GM12878 (cell line): Measurements from ENCODE around the gene SWI5. TPM values are rescaled to one million over a fixed set of nuclear protein-coding genes. Genes with fewer than 3 reads are reported as not detected.

Source experiments
- BMI1 ChIP-seq: fragments of 450-650 bp; IDR thresholded peaks from 2 replicates; pipeline ENCODE4 v1.6.1; 2016; ENCODE audit warnings: mild to moderate bottlenecking, moderate library complexity, borderline replicate concordance
- GATAD2B ChIP-seq: fragments of 450-650 bp; conservative IDR thresholded peaks from 2 replicates; pipeline ENCODE4 v1.6.1; 2017; ENCODE audit warnings: low read depth, mild to moderate bottlenecking, moderate library complexity
- MYB ChIP-seq: fragments of 150-350 bp; IDR thresholded peaks from 2 replicates; pipeline ENCODE4 v1.6.1; 2014; ENCODE audit warnings: mild to moderate bottlenecking, low read depth, low read length, borderline replicate concordance
- MYC ChIP-seq: IDR thresholded peaks from 2 replicates; pipeline ENCODE4 v1.6.1; 2011; ENCODE audit warnings: mild to moderate bottlenecking, low read length, moderate library complexity, inconsistent platforms; ENCODE audit not compliant: insufficient read depth, insufficient replicate concordance, insufficient read length, severe bottlenecking
- NR2C1 ChIP-seq: fragments of 450-650 bp; IDR thresholded peaks from 2 replicates; pipeline ENCODE4 v1.6.1; 2017; ENCODE audit warnings: antibody characterized with exemption, mild to moderate bottlenecking, moderate library complexity
- POLR2AphosphoS2 ChIP-seq: IDR thresholded peaks from 2 replicates; pipeline ENCODE4 v1.6.1; 2011; ENCODE audit warnings: low read depth, mild to moderate bottlenecking, low read length, improper control_type of control experiment, moderate library complexity
- SMARCA5 ChIP-seq: fragments of 450-650 bp; IDR thresholded peaks from 2 replicates; pipeline ENCODE4 v1.6.1; 2017; ENCODE audit warnings: mild to moderate bottlenecking
- SP1 ChIP-seq: IDR thresholded peaks from one replicate; pipeline ENCODE4 v1.6.1; 2011; ENCODE audit warnings: low read depth, low read length
- TBL1XR1 ChIP-seq: IDR thresholded peaks from 2 replicates; pipeline ENCODE4 v1.6.1; 2012; ENCODE audit warnings: low read depth, low read length, improper control_type of control experiment
- TCF3 ChIP-seq: IDR thresholded peaks from 2 replicates; pipeline ENCODE4 v1.6.1; 2012; ENCODE audit warnings: low read depth, mild to moderate bottlenecking, low read length, borderline replicate concordance; ENCODE audit not compliant: insufficient read depth
- polyA plus RNA-seq, 11 experiments: library from polyadenylated mRNA; depleted of rRNA in 4 of 11; unstranded in 6 of 11; stranded (reverse) in 5 of 11; fragments of >200 nt; fragmentation: Nextera tagmentation in 4 of 11; fragmentation: Illumina TruSeq in 1 of 11; extraction: Ambion mirVana in 4 of 11; extraction: Trizol in 1 of 11; gene quantifications; 1 replicate in 1 of 11; 2 replicates in 10 of 11; pipeline versions ENCODE4 v1.2.1 to v1.2.3, GENCODE V29; 2011 to 2016; ENCODE audit warnings: inconsistent platforms in 2 of 11, missing spikeins in 2 of 11, low read depth in 1 of 11
- total RNA-seq, 4 experiments: library from RNA; depleted of rRNA in 3 of 4; stranded (reverse); fragments of >200 nt in 3 of 4; fragmentation: Illumina TruSeq in 1 of 4; extraction: Trizol in 1 of 4; gene quantifications; 2 replicates each; pipeline versions ENCODE4 v1.2.1 to v1.2.3, GENCODE V29; 2013 to 2021
- TF ChIP-seq, protein P1 (sequence below): fragments of 450-650 bp; IDR thresholded peaks from 2 replicates; pipeline ENCODE4 v1.6.1; 2016; ENCODE audit warnings: mild to moderate bottlenecking, moderate library complexity, borderline replicate concordance
- TF ChIP-seq, protein P2 (sequence below): fragments of 450-650 bp; formaldehyde crosslinking; IDR thresholded peaks from 2 replicates; pipeline ENCODE4 v1.4.0; 2020; ENCODE audit warnings: mild to moderate bottlenecking, moderate library complexity
- TF ChIP-seq, protein P3 (sequence below): fragments of 450-650 bp; IDR thresholded peaks from 2 replicates; pipeline ENCODE4 v1.6.1; 2017; ENCODE audit warnings: mild to moderate bottlenecking, moderate library complexity
- TF ChIP-seq, protein P4 (sequence below): IDR thresholded peaks from 2 replicates; pipeline ENCODE4 v1.6.1; 2011; ENCODE audit warnings: mild to moderate bottlenecking, low read depth, low read length, moderate library complexity; ENCODE audit not compliant: insufficient replicate concordance
- TF ChIP-seq, protein P5 (sequence below): IDR thresholded peaks from 2 replicates; pipeline ENCODE4 v1.6.1; 2011; ENCODE audit warnings: borderline replicate concordance, low read depth, mild to moderate bottlenecking, moderate library complexity, low read length; ENCODE audit not compliant: insufficient read depth, poor library complexity, severe bottlenecking

The SWI5 gene
- total and polyA plus RNA-seq, 10 of the 15 experiments (the other 5 are each of a cell fraction or from before 2014, with no cell fraction given) = 13.3 to 36.2 (median 18.1) TPM

DNA sequence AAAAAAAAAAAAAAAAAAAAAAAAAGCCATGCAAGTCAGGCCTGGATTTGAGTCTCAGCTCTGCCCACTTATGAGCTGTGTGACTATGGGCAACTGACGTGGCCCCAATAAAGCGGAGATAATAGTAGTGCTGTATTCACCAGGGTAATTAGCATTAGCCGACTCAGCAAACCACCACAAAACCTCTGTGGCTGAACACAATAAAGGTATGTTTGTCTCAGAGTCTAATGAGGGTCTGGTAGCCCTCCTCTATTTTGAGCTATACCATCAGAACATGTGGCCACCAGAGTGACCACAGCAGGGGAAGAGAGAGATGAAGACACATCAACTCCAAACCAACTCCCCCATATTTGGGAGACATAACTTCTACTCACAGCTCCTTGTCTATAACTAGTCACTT, 15.9 kb downstream of the SWI5 start (continued):
- TF ChIP-seq, protein P1, sequence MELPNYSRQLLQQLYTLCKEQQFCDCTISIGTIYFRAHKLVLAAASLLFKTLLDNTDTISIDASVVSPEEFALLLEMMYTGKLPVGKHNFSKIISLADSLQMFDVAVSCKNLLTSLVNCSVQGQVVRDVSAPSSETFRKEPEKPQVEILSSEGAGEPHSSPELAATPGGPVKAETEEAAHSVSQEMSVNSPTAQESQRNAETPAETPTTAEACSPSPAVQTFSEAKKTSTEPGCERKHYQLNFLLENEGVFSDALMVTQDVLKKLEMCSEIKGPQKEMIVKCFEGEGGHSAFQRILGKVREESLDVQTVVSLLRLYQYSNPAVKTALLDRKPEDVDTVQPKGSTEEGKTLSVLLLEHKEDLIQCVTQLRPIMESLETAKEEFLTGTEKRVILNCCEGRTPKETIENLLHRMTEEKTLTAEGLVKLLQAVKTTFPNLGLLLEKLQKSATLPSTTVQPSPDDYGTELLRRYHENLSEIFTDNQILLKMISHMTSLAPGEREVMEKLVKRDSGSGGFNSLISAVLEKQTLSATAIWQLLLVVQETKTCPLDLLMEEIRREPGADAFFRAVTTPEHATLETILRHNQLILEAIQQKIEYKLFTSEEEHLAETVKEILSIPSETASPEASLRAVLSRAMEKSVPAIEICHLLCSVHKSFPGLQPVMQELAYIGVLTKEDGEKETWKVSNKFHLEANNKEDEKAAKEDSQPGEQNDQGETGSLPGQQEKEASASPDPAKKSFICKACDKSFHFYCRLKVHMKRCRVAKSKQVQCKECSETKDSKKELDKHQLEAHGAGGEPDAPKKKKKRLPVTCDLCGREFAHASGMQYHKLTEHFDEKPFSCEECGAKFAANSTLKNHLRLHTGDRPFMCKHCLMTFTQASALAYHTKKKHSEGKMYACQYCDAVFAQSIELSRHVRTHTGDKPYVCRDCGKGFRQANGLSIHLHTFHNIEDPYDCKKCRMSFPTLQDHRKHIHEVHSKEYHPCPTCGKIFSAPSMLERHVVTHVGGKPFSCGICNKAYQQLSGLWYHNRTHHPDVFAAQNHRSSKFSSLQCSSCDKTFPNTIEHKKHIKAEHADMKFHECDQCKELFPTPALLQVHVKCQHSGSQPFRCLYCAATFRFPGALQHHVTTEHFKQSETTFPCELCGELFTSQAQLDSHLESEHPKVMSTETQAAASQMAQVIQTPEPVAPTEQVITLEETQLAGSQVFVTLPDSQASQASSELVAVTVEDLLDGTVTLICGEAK = 0 out of 2 replicates have a peak, but pooled peaks have one; percentile 23
- TF ChIP-seq MYC = no peak
- no peak for TF ChIP-seq POLR2AphosphoS2
- TF ChIP-seq, protein P2, sequence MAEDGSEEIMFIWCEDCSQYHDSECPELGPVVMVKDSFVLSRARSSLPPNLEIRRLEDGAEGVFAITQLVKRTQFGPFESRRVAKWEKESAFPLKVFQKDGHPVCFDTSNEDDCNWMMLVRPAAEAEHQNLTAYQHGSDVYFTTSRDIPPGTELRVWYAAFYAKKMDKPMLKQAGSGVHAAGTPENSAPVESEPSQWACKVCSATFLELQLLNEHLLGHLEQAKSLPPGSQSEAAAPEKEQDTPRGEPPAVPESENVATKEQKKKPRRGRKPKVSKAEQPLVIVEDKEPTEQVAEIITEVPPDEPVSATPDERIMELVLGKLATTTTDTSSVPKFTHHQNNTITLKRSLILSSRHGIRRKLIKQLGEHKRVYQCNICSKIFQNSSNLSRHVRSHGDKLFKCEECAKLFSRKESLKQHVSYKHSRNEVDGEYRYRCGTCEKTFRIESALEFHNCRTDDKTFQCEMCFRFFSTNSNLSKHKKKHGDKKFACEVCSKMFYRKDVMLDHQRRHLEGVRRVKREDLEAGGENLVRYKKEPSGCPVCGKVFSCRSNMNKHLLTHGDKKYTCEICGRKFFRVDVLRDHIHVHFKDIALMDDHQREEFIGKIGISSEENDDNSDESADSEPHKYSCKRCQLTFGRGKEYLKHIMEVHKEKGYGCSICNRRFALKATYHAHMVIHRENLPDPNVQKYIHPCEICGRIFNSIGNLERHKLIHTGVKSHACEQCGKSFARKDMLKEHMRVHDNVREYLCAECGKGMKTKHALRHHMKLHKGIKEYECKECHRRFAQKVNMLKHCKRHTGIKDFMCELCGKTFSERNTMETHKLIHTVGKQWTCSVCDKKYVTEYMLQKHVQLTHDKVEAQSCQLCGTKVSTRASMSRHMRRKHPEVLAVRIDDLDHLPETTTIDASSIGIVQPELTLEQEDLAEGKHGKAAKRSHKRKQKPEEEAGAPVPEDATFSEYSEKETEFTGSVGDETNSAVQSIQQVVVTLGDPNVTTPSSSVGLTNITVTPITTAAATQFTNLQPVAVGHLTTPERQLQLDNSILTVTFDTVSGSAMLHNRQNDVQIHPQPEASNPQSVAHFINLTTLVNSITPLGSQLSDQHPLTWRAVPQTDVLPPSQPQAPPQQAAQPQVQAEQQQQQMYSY (CRISPR knock-in tag) = no peak
- no peak for TF ChIP-seq TBL1XR1
- TF ChIP-seq SMARCA5 = no peak
- TF ChIP-seq TCF3 = no peak
- TF ChIP-seq, protein P3, sequence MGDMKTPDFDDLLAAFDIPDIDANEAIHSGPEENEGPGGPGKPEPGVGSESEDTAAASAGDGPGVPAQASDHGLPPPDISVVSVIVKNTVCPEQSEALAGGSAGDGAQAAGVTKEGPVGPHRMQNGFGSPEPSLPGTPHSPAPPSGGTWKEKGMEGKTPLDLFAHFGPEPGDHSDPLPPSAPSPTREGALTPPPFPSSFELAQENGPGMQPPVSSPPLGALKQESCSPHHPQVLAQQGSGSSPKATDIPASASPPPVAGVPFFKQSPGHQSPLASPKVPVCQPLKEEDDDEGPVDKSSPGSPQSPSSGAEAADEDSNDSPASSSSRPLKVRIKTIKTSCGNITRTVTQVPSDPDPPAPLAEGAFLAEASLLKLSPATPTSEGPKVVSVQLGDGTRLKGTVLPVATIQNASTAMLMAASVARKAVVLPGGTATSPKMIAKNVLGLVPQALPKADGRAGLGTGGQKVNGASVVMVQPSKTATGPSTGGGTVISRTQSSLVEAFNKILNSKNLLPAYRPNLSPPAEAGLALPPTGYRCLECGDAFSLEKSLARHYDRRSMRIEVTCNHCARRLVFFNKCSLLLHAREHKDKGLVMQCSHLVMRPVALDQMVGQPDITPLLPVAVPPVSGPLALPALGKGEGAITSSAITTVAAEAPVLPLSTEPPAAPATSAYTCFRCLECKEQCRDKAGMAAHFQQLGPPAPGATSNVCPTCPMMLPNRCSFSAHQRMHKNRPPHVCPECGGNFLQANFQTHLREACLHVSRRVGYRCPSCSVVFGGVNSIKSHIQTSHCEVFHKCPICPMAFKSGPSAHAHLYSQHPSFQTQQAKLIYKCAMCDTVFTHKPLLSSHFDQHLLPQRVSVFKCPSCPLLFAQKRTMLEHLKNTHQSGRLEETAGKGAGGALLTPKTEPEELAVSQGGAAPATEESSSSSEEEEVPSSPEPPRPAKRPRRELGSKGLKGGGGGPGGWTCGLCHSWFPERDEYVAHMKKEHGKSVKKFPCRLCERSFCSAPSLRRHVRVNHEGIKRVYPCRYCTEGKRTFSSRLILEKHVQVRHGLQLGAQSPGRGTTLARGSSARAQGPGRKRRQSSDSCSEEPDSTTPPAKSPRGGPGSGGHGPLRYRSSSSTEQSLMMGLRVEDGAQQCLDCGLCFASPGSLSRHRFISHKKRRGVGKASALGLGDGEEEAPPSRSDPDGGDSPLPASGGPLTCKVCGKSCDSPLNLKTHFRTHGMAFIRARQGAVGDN = no peak
- TF ChIP-seq SP1 = no peak
- TF ChIP-seq GATAD2B = no peak
- no peak for TF ChIP-seq NR2C1
- TF ChIP-seq MYB = no peak
- TF ChIP-seq BMI1 = no peak
- TF ChIP-seq, protein P4, sequence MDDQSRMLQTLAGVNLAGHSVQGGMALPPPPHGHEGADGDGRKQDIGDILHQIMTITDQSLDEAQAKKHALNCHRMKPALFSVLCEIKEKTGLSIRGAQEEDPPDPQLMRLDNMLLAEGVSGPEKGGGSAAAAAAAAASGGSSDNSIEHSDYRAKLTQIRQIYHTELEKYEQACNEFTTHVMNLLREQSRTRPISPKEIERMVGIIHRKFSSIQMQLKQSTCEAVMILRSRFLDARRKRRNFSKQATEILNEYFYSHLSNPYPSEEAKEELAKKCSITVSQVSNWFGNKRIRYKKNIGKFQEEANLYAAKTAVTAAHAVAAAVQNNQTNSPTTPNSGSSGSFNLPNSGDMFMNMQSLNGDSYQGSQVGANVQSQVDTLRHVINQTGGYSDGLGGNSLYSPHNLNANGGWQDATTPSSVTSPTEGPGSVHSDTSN = no peak
- TF ChIP-seq, protein P5, sequence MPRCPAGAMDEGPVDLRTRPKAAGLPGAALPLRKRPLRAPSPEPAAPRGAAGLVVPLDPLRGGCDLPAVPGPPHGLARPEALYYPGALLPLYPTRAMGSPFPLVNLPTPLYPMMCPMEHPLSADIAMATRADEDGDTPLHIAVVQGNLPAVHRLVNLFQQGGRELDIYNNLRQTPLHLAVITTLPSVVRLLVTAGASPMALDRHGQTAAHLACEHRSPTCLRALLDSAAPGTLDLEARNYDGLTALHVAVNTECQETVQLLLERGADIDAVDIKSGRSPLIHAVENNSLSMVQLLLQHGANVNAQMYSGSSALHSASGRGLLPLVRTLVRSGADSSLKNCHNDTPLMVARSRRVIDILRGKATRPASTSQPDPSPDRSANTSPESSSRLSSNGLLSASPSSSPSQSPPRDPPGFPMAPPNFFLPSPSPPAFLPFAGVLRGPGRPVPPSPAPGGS = no peak
